Loucy (cell line): Measurements from ENCODE around the gene GLIPR1.
"Not testable (repeated sequence)": the region's sequence is repeated elsewhere in the genome, so short reads cannot be mapped to it uniquely, and the experiment has no call there.

Experiments used
- H2AFZ ChIP-seq: fragments of 200-600 bp; sonication (generic); 2 replicates; pipeline ENCODE4 v1.6.0; 2016; ENCODE audit warnings: antibody characterized with exemption, mild to moderate bottlenecking, low read length, moderate library complexity
- H3F3A ChIP-seq: fragments of 200-600 bp; 2 replicates; pipeline ENCODE4 v1.6.0; 2016; ENCODE audit warnings: antibody characterized with exemption, low read depth, mild to moderate bottlenecking
- H3K27me3 ChIP-seq: fragments of 200-600 bp; sonication (generic); 2 replicates; pipeline ENCODE4 v1.6.1; 2014; ENCODE audit warnings: low read length, mild to moderate bottlenecking; ENCODE audit not compliant: insufficient read depth, poor library complexity, severe bottlenecking
- H3K36me3 ChIP-seq: fragments of 200-600 bp; sonication (generic); 2 replicates; pipeline ENCODE4 v1.6.1; 2016; ENCODE audit warnings: low read length; ENCODE audit not compliant: insufficient read depth
- H3K4me1 ChIP-seq: fragments of 200-600 bp; sonication (generic); 2 replicates; pipeline ENCODE4 v1.5.1; 2014; ENCODE audit warnings: low read length, mild to moderate bottlenecking; ENCODE audit not compliant: insufficient read depth, poor library complexity, severe bottlenecking
- H3K4me2 ChIP-seq: fragments of 200-600 bp; sonication (generic); 2 replicates; pipeline ENCODE4 v1.6.0; 2014; ENCODE audit warnings: antibody characterized with exemption, low read length, low read depth, mild to moderate bottlenecking; ENCODE audit not compliant: poor library complexity, severe bottlenecking
- H3K4me3 ChIP-seq: fragments of 200-600 bp; sonication (generic); 2 replicates; pipeline ENCODE4 v1.5.1; 2014; ENCODE audit warnings: low read length, mild to moderate bottlenecking, mixed read lengths; ENCODE audit not compliant: poor library complexity, severe bottlenecking
- H3K79me2 ChIP-seq: fragments of 200-600 bp; sonication (generic); 2 replicates; pipeline ENCODE4 v1.6.1; 2014; ENCODE audit warnings: low read length; ENCODE audit not compliant: insufficient read depth
- H3K9ac ChIP-seq: fragments of 200-600 bp; sonication (generic); 2 replicates; pipeline ENCODE4 v1.6.0; 2014; ENCODE audit warnings: mild to moderate bottlenecking, low read depth, low read length, moderate library complexity; ENCODE audit not compliant: poor library complexity, severe bottlenecking
- H3K9me2 ChIP-seq: fragments of 200-600 bp; sonication (generic); replicated peaks from 2 replicates; pipeline ENCODE4 v1.6.1; 2016; ENCODE audit warnings: low read depth, low read length, mixed read lengths
- H3K9me3 ChIP-seq: fragments of 200-600 bp; sonication (generic); 2 replicates; pipeline ENCODE4 v1.6.1; 2014; ENCODE audit warnings: mild to moderate bottlenecking, antibody characterized with exemption, low read length, low read depth; ENCODE audit not compliant: insufficient read depth
- H4K20me1 ChIP-seq: fragments of 200-600 bp; sonication (generic); 2 replicates; pipeline ENCODE4 v1.6.0; 2014; ENCODE audit warnings: antibody characterized with exemption, low read length, mild to moderate bottlenecking; ENCODE audit not compliant: insufficient read depth, poor library complexity, severe bottlenecking
- EZH2phosphoT487 ChIP-seq: fragments of 200-600 bp; IDR thresholded peaks from 2 replicates; pipeline ENCODE4 v1.6.1; 2018; ENCODE audit warnings: antibody characterized with exemption, mild to moderate bottlenecking, moderate library complexity, borderline replicate concordance
- TF ChIP-seq, protein P1 (sequence below): fragments of 200-600 bp; sonication (generic); conservative IDR thresholded peaks from 2 replicates; pipeline ENCODE4 v1.5.1; 2014; ENCODE audit warnings: mild to moderate bottlenecking, antibody characterized with exemption, low read length

The GLIPR1 gene

DNA sequence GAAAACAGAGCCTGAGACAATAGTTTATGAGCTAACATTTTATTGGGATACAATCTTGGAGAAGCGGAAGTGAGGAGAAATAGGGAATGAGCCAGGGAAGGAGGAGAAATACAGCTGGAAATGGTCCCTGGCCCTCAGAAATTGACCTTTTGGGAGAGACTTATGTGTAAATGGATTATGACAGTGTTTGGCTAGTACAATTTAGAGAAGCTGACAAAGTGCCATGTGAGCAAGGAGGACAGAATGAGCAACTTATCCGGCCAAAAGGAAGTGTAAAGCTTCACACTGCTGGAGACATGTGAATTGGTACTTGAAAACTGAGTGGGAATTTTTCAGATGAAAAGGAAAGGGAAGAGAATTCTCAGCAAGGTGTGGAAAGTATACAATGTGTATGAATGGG is 2.9 kb downstream of the GLIPR1 start:
- Histone ChIP-seq H3K36me3 (no peaks in the 10 kb centered on the region), H3K4me1 (peaks cover 35% of the 10 kb centered on the region), H3K27me3 (no peaks in the 10 kb centered on the region), H3K9me3 (no peaks in the 10 kb centered on the region), H3K4me2 (no peak overlapping the region), H3K4me3 (no peak overlapping the region), H3K79me2 (no peaks in the 10 kb centered on the region), H3K9me2 (no peaks in the 10 kb centered on the region), H3F3A (no peaks in the 10 kb centered on the region), H4K20me1 (no peaks in the 10 kb centered on the region), H2AFZ (no peak overlapping the region), H3K9ac (no peak overlapping the region)
- TF ChIP-seq, protein P1, sequence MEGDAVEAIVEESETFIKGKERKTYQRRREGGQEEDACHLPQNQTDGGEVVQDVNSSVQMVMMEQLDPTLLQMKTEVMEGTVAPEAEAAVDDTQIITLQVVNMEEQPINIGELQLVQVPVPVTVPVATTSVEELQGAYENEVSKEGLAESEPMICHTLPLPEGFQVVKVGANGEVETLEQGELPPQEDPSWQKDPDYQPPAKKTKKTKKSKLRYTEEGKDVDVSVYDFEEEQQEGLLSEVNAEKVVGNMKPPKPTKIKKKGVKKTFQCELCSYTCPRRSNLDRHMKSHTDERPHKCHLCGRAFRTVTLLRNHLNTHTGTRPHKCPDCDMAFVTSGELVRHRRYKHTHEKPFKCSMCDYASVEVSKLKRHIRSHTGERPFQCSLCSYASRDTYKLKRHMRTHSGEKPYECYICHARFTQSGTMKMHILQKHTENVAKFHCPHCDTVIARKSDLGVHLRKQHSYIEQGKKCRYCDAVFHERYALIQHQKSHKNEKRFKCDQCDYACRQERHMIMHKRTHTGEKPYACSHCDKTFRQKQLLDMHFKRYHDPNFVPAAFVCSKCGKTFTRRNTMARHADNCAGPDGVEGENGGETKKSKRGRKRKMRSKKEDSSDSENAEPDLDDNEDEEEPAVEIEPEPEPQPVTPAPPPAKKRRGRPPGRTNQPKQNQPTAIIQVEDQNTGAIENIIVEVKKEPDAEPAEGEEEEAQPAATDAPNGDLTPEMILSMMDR = no peak
- TF ChIP-seq EZH2phosphoT487 = no peak

DNA sequence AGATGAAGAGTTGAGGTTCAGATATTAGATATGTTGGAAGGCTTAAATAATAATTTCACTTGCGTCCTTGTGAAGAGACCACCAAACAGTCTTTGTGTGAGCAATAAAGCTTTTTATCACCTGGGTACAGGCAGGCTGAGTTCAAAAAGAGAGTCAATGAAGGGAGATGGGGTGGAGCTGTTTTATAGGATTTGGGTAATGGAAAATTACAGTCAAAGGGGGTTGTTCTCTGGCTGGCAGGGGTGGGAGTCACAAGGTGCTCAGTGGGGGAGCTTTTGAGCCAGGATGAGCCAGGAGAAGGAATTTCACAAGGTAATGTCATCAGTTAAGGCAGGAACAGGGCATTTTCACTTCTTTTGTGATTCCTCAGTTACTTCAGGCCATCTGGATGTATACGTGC is 3.9 kb downstream of the GLIPR1 start:
- peaks cover 35% of the 10 kb centered on the region for H3K4me1 ChIP-seq
- H3K9me2 ChIP-seq, H3K79me2 ChIP-seq, H3K27me3 ChIP-seq, H4K20me1 ChIP-seq, H2AFZ ChIP-seq, H3K9ac ChIP-seq, H3F3A ChIP-seq, H3K9me3 ChIP-seq, H3K4me2 ChIP-seq, H3K36me3 ChIP-seq, H3K4me3 ChIP-seq: not testable (repeated sequence)

DNA sequence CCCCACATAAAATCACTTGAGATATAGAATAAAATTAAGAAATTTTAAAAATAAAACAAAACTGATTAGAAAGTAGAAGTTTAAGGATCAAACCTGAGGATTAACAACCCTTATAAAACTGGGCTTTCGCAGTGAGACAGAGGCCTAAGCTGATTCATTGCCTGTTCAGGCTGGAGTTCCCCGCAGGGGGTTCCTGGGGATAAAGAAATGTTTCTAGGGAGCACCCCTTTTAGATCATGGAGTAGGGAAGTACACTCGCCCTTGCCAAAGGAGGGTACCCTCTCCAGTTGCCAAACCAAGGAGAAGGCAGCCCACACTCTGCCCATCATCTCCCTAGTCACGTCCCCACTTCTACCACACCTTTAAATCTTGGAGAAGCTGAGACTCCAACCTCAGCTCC is 6.8 kb downstream of the GLIPR1 start:
- no peaks in the 10 kb centered on the region for H3K9me2 ChIP-seq
- no peaks in the 10 kb centered on the region for H3K36me3 ChIP-seq
- TF ChIP-seq EZH2phosphoT487 = no peak
- TF ChIP-seq, protein P1 = no peak
- no peak overlapping the region for H3K4me2 ChIP-seq
- H2AFZ ChIP-seq = no peak overlapping the region
- no peaks in the 10 kb centered on the region for H4K20me1 ChIP-seq
- no peaks in the 10 kb centered on the region for H3K79me2 ChIP-seq
- no peak overlapping the region for H3K9ac ChIP-seq
- peaks cover 13% of the 10 kb centered on the region for H3K4me1 ChIP-seq
- no peaks in the 10 kb centered on the region for H3K9me3 ChIP-seq
- no peaks in the 10 kb centered on the region for H3F3A ChIP-seq
- H3K4me3 ChIP-seq = no peak overlapping the region
- H3K27me3 ChIP-seq = no peaks in the 10 kb centered on the region

DNA sequence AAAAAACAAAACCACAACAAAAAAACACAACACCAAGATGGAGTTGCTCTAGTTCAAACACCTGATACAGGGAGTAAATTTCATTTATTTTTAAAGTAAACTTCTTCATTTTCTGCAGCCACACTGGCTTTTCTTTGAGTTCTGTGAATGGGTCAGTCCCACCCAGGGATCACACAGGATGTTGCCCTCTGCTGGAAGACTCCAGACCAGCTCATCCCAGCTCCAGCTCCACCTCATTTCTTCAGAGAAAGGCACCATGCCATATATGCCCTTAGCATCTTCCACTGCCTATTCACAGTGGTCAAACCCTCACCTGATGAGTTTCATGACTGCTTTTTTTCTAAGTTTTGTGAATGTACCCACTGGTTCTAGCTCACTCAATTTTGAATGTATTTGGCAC is 8.0 kb downstream of the GLIPR1 start:
- no peak overlapping the region for H3K9ac ChIP-seq
- no peak overlapping the region for H3K4me3 ChIP-seq
- no peak for TF ChIP-seq EZH2phosphoT487
- TF ChIP-seq, protein P1 = peak; percentile 58
- H3K4me1 ChIP-seq = peaks cover 19% of the 10 kb centered on the region
- no peaks in the 10 kb centered on the region for H3F3A ChIP-seq
- no peaks in the 10 kb centered on the region for H3K9me3 ChIP-seq
- H3K4me2 ChIP-seq = no peak overlapping the region
- no peak overlapping the region for H2AFZ ChIP-seq
- no peaks in the 10 kb centered on the region for H4K20me1 ChIP-seq
- H3K27me3 ChIP-seq = no peaks in the 10 kb centered on the region
- H3K79me2 ChIP-seq = no peaks in the 10 kb centered on the region
- H3K9me2 ChIP-seq = no peaks in the 10 kb centered on the region
- H3K36me3 ChIP-seq = no peaks in the 10 kb centered on the region
